HG03175 (cell line): ENCODE measurements around the gene AGTRAP.

Source experiments
- ATAC-seq: cut with Tn5 transposase; IDR thresholded peaks from one replicate; pipeline ENCODE4 v1.9.1; 2021; ENCODE audit warnings: mild to moderate bottlenecking, moderate library complexity; ENCODE audit not compliant: unreplicated experiment

The AGTRAP gene, protein sequence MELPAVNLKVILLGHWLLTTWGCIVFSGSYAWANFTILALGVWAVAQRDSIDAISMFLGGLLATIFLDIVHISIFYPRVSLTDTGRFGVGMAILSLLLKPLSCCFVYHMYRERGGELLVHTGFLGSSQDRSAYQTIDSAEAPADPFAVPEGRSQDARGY

GRCh38 chr1:11735854-11736745 is at the start of gene AGTRAP:
Gene AGTRAP (plus strand): TSS chr1:11736136. CDS start chr1:11736209, 73 bp downstream.
- ATAC-seq, result peak; percentile 74

- ATAC-seq, result no peak
Measured at GRCh38 chr1:11688506-11688905, 47.4 kb upstream of the AGTRAP start.

- no peak for ATAC-seq
Measured at GRCh38 chr1:11690397-11691301, 45.3 kb upstream of the AGTRAP start.

DNA sequence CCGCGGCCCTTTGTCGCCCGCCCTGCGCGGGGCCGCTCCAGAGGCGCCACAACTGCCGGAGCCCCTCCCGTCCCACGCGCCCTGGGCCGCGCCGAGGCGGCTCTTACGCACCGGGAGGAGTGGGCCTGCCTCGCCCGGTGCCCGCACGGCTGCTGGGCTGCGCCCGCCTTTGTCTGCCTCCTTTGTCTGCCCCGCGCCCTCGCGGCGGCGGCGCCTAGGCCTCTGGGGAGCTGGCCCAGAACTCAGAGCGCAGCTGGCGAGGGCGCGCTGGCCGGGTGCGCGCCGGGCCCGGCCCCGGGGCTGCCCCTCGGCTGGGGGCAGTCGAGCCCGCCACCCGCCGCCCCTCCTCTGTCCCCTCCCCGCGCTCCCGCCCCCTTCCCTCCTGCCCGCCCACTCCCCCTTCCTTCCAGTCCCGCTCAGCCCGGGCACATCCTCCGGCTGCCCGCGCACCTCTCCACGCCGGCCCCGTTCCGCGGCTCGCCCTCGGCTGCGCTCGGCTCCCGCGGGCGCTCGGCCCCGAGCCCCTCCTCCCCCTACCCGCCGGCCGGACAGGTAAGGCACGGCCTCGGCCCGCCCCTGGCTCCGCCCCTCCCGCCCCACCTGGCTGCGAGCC is 44.5 kb upstream of the AGTRAP start, which contains the start of gene DRAXIN:
DRAXIN (plus strand) TSS at position 409 of the 613 bp plus-strand sequence. CDS start 14,549 bp downstream, outside the sequence.
- ATAC-seq, result no peak

DNA sequence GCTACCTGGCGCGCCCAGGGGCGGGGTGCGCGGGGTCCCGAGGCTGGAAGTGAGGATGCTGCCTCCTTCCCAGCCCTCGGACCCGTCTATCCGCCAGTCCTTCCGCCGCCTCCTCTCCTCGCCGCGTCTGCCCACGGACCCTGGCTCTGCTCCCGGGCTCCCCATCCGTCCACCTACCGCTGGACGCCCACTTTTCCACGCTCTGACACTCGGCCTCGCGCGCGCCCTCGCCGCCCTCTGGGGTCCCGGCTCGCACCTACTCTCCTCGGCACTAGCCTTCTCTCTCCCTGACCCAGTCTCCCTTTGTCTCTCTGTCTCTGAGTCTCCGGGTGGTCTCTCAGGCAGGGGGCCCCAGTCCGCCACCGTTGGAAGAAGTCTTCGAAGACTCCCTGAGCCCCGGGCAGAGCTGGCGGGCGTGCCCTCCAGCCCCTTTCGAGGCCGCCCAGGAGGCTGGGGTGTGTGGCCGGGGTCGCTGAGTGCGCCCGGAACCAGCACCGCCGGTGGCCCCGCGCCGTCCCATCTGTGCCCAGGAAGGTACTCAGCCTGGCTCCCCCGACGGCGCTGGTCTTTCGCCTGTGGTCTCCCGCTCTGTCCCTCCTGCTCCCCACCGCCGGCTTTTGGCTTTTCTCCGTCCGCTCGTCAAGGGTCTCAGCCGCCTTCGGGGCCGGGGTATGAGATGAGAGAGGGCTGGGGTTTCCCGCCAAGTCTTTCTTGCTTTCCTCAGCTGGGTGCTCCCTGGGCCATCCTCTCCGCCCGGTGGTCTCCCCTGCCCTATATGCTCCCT is 43.8 kb upstream of the AGTRAP start:
- ATAC-seq, result no peak

DNA sequence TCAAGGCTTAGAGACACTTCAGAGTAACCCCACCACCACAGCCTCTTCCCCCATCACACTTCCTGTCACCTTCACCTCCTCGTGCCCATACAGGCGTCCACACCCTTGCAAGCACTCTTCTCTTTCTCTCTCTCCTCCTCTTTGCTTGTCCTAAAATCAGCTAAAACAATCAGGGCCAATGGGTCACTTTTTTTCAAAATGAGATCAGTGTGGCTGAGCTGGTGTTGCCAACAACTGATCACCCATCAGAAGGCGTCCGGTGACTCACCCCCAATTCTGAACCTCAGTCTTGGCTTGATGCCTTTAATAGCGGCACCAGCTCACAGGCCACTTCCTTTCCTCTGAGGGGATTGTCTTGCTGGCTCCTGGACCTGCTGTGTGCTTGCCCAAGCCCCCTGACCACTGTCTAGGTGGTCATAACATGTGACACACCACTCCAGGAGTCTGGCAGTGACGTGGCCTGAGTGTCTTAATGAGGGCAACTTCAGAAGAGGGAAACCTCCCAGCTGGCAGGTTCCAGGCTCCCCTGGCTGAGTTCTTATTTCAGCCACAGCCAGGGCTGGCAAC is 42.8 kb upstream of the AGTRAP start:
- ATAC-seq, result no peak

DNA sequence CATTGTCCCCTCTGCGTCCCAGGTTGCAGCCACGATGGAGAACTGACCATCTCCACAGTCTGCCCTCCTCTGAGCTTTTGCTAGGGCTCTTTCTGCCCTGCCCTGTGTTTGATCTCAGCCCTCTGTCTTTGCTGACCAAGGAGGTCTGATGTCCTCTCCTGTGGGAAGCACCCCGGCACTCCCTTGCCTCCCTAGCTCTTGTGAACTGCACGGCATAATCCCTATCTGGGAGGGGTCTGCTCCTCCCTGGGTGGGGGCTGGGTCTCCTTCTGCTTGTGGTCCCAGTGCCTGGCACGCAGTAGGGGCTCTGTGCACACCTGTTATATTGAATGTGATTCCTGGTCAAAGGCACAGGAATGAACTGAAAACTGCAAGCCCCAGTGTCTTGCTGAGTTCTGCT is 42.0 kb upstream of the AGTRAP start:
- no peak for ATAC-seq

DNA sequence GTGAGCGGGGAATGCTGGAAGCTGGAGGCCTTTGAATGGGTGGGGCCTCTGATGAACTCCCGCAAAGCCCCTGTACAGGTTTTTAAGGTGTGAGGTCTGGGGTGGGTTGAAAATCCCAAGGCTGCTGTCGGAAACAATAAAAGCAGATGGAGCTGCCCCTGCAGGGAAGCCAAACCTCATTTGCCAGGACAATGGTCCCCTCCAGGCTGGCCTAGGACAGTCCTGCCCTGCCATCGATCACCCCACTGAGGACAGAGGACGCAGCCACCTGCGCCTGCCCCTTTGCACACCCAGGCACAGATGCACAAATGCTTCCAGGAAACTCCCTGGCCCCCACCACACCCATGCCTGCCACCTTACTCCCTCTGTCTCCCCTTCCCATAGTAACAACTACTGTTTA is 40.1 kb upstream of the AGTRAP start:
- no peak for ATAC-seq

- no peak for ATAC-seq
Measured at GRCh38 chr1:11697188-11697892, 38.6 kb upstream of the AGTRAP start.

- no peak for ATAC-seq
Measured at GRCh38 chr1:11697893-11698210, 38.1 kb upstream of the AGTRAP start.

DNA sequence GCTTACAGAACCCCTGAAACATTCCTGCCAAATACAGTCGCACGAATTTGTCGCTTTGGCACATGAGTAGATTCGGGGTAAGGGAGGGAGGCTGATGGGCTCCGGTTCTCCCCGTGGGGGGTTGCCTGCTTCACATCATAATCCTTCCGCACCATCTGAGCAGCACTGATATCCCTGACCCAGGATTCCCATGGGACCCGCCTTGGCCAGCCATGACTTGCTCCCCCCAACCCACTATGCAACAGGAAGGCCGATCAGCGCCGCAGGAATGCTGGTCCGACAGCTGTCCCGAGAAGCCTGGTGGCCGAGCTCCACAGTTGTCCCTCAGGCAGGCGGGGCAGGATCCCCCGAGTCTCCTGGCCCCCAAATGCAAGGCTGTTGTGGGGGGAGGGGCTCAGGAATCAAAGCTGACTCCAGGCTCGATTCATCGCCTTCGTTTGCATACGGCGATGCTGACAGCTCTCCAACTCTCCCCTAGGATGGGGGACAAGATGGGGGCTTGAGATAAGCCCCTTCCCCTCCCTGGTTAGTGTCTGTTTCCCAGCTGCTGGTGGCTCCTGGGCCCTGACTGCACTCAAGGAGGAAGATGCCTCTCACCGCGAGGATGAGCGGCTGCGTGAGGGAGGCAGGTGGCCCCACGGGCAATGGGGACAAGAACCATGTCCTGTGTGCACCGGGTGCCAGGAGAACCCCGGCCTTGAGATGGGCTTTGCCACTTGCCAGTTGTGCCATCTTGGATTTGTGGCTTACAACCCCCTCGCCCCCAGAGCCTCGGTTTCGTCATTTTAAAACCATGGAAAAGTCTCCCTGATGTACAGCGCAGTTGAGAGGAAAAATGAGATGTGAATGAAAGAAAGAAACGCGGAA is 35.1 kb upstream of the AGTRAP start:
- ATAC-seq, result no peak

DNA sequence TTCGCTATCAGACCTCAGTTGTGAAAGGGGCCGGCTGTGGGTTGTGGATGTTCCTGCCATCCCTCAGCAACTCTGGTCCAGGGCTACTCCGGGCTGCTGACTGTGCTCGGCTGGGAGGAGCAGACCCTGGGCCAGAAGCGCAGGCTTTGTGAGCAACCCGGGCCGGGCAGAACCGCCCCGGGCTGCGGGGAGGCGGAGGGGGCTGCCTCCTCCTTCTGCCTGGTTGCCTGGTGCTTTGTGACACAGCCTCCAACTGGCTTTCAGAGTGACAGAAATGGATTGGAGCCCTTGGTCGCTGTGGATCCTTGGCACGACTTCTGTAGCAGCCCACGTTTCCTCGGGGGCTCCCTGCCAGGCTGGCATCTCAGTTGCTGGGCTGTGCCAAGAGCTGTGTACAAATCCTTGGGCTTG is 34.4 kb upstream of the AGTRAP start:
- no peak for ATAC-seq

GRCh38 chr1:11701981-11702803 is 33.7 kb upstream of the AGTRAP start:
- ATAC-seq, result no peak

GRCh38 chr1:11703357-11704193 is 32.4 kb upstream of the AGTRAP start:
- ATAC-seq, result no peak

- ATAC-seq, result no peak
Measured at GRCh38 chr1:11704194-11704529, 31.8 kb upstream of the AGTRAP start.

GRCh38 chr1:11704691-11705475 is 31.1 kb upstream of the AGTRAP start:
- ATAC-seq, result no peak
